ENCODE results near the gene OS9. TPM values are rescaled to one million over a fixed set of nuclear protein-coding genes. Genes with fewer than 3 reads are reported as not detected.

The OS9 gene
- total and polyA plus RNA-seq, 9 of the 15 experiments (the other 6 are each of a cell fraction or from before 2014, with no cell fraction given): 4.6 to 105 (median 89.5) TPM

GRCh38 chr12:57751788-57752667, 58.1 kb downstream of the OS9 start, which contains the start of gene CDK4 (continued):
- TF ChIP-seq POLR2G (IDR thresholded peaks at IDR 0.05; ENCODE audit: low read depth, low read length): peak; percentile 99
- TF ChIP-seq SIN3B (IDR thresholded peaks at IDR 0.05; ENCODE audit: low read depth): no peak; the same call in 1 of the 2 replicates
- TF ChIP-seq PBX2 (CRISPR knock-in tag; IDR thresholded peaks at IDR 0.05; ENCODE audit: low read depth): no peak
- TF ChIP-seq PBX2 (tag; conservative IDR thresholded peaks at IDR 0.05; ENCODE audit: low read depth): no peak
- TF ChIP-seq ZFP36 (IDR thresholded peaks at IDR 0.05; ENCODE audit: low read depth, low read length, partially characterized antibody): no peak
- TF ChIP-seq NKRF (IDR thresholded peaks at IDR 0.05; ENCODE audit: borderline replicate concordance): peak; percentile 95
- 0 out of 2 replicates have a peak, but pooled peaks have one; percentile 23 for TF ChIP-seq ZC3H8 (IDR thresholded peaks at IDR 0.05)
- peak; percentile 99 for TF ChIP-seq CLOCK (CRISPR knock-in tag; IDR thresholded peaks at IDR 0.05; ENCODE audit: borderline replicate concordance)
- no peak for TF ChIP-seq ZNF551 (CRISPR knock-in tag; IDR thresholded peaks at IDR 0.05)
- TF ChIP-seq TCFL5 (CRISPR knock-in tag; conservative IDR thresholded peaks at IDR 0.05): no peak
- no peak for TF ChIP-seq KDM2B (CRISPR knock-in tag; IDR thresholded peaks at IDR 0.05)
- peak; percentile 98 for TF ChIP-seq SP1 (CRISPR knock-in tag; IDR thresholded peaks at IDR 0.05)
- no peak for TF ChIP-seq TEAD4 (IDR thresholded peaks at IDR 0.05; ENCODE audit: low read length)
- TF ChIP-seq TEAD4 (CRISPR knock-in tag; IDR thresholded peaks at IDR 0.05; ENCODE audit: borderline replicate concordance): no peak
- TF ChIP-seq CAMTA2 (CRISPR knock-in tag; conservative IDR thresholded peaks at IDR 0.05): no peak
- TF ChIP-seq NCOR1 (IDR thresholded peaks at IDR 0.05): peak; percentile 29; the same call in 1 of the 2 replicates
- peak; percentile 40 for TF ChIP-seq NCOA4 (IDR thresholded peaks at IDR 0.05; ENCODE audit: partially characterized antibody)
- TF ChIP-seq KLF1 (tag; IDR thresholded peaks at IDR 0.05): peak; percentile 79
- peak; percentile 57; the same call in 1 of the 2 replicates for TF ChIP-seq MYNN (IDR thresholded peaks at IDR 0.05)
- TF ChIP-seq MYNN (CRISPR knock-in tag; IDR thresholded peaks at IDR 0.05): no peak
- peak; percentile 74 to 76 for TF ChIP-seq SIN3A (IDR thresholded peaks at IDR 0.05; ENCODE audit: borderline replicate concordance in 2 of 2, control insufficient read depth in 1 of 2, low read depth in 2 of 2, low read length in 2 of 2)
- TF ChIP-seq ZNF311 (CRISPR knock-in tag; IDR thresholded peaks at IDR 0.05): no peak
